MM.1S (cell line): ENCODE measurements around the gene GPI.

Experiments used
- EZH2 ChIP-seq: fragments of 300-600 bp; sonication (generic); optimal IDR thresholded peaks from 2 replicates; pipeline ENCODE3; 2017; ENCODE audit warnings: low read depth, mild to moderate bottlenecking, antibody characterized with exemption, low read length, mixed read lengths
- EZH2phosphoT487 ChIP-seq: fragments of 300-600 bp; sonication (generic); IDR thresholded peaks from 2 replicates; pipeline ENCODE4 v1.6.1; 2018; ENCODE audit warnings: antibody characterized with exemption, low read length
- TF ChIP-seq, protein P1 (sequence below): fragments of 300-600 bp; sonication (generic); IDR thresholded peaks from 2 replicates; pipeline ENCODE4 v1.5.1; 2016; ENCODE audit warnings: antibody characterized with exemption, low read length, mixed read lengths

DNA sequence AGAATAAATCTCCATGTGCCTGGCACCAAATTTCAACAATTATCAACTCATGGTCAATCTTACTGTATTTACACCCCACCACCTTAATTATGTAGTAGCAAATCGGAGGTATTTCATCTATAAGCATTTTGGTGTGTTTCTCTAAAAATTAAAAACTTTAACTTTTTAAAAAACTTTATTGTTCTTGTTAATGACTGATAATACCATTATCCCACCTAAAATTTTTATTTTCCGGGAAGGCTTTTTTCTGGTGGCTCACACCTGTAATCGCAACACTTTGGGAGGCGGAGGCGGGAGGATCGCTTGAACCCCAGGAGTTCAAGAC is 38.8 kb downstream of the GPI start:
- TF ChIP-seq, protein P1, sequence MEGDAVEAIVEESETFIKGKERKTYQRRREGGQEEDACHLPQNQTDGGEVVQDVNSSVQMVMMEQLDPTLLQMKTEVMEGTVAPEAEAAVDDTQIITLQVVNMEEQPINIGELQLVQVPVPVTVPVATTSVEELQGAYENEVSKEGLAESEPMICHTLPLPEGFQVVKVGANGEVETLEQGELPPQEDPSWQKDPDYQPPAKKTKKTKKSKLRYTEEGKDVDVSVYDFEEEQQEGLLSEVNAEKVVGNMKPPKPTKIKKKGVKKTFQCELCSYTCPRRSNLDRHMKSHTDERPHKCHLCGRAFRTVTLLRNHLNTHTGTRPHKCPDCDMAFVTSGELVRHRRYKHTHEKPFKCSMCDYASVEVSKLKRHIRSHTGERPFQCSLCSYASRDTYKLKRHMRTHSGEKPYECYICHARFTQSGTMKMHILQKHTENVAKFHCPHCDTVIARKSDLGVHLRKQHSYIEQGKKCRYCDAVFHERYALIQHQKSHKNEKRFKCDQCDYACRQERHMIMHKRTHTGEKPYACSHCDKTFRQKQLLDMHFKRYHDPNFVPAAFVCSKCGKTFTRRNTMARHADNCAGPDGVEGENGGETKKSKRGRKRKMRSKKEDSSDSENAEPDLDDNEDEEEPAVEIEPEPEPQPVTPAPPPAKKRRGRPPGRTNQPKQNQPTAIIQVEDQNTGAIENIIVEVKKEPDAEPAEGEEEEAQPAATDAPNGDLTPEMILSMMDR, result no peak
- TF ChIP-seq EZH2 (no peak), EZH2phosphoT487 (no peak)
